K562 (cell line): Measurements from ENCODE around the gene IQCC. TPM values are rescaled to one million over a fixed set of nuclear protein-coding genes. Genes with fewer than 3 reads are reported as not detected.
A peak's percentile ranks its signal among the peaks of the same experiment; 100 is the strongest.

Experiments used
- ARNT ChIP-seq, 2 experiments: fragments of 450-650 bp; IDR thresholded peaks; 2 replicates each; pipeline ENCODE4 v1.6.1; 2016; ENCODE audit warnings: mild to moderate bottlenecking in 1 of 2
- CBX3 ChIP-seq, 2 experiments: IDR thresholded peaks; 1 replicate in 1 of 2; 2 replicates in 1 of 2; pipeline ENCODE4 v1.6.1; 2012; ENCODE audit warnings: inconsistent platforms in 2 of 2, low read length in 2 of 2, borderline replicate concordance in 1 of 2, control low read depth in 1 of 2
- CREM ChIP-seq: IDR thresholded peaks from 2 replicates; pipeline ENCODE4 v1.6.1; 2014; ENCODE audit warnings: antibody characterized with exemption, low read depth
- ETS1 ChIP-seq: conservative IDR thresholded peaks from 2 replicates; pipeline ENCODE4 v1.6.1; 2011; ENCODE audit warnings: low read depth, mild to moderate bottlenecking, low read length; ENCODE audit not compliant: control insufficient read depth
- FOXA3 ChIP-seq, 2 experiments: fragments of 450-650 bp in 1 of 2; sonication (generic) in 1 of 2; formaldehyde crosslinking; IDR thresholded peaks in 1 of 2; conservative IDR thresholded peaks in 1 of 2; 2 replicates each; pipeline versions ENCODE4 v1.4.0 to v1.8.0; 2020 to 2022; ENCODE audit warnings: mild to moderate bottlenecking in 2 of 2, missing genetic modification reagents in 1 of 2
- FOXK2 ChIP-seq, 2 experiments: fragments of 450-650 bp; IDR thresholded peaks in 1 of 2; conservative IDR thresholded peaks in 1 of 2; 2 replicates each; pipeline ENCODE4 v1.6.1; 2016; ENCODE audit warnings: low read depth in 2 of 2, mild to moderate bottlenecking in 1 of 2
- LARP7 ChIP-seq: fragments of 450-650 bp; IDR thresholded peaks from 2 replicates; pipeline ENCODE4 v1.6.1; 2016
- NEUROD1 ChIP-seq: fragments of 150-350 bp; IDR thresholded peaks from 2 replicates; pipeline ENCODE4 v1.6.1; 2014; ENCODE audit warnings: borderline replicate concordance, low read length, low read depth; ENCODE audit not compliant: partially characterized antibody
- SPI1 ChIP-seq: IDR thresholded peaks from 2 replicates; pipeline ENCODE4 v1.6.1; 2011; ENCODE audit warnings: low read depth, low read length, control low read depth, borderline replicate concordance
- TOE1 ChIP-seq, 2 experiments: fragments of 450-650 bp in 1 of 2; sonication (generic) in 1 of 2; formaldehyde crosslinking in 1 of 2; IDR thresholded peaks; 2 replicates each; pipeline versions ENCODE4 v1.7.1 to v1.8.0; 2016 to 2022; ENCODE audit warnings: borderline replicate concordance in 2 of 2, mild to moderate bottlenecking in 2 of 2, antibody characterized with exemption in 1 of 2, inconsistent platforms in 1 of 2, low read depth in 1 of 2, missing genetic modification reagents in 1 of 2, moderate library complexity in 1 of 2
- polyA plus RNA-seq, 8 experiments: library from polyadenylated mRNA; depleted of rRNA in 4 of 8; stranded (reverse) in 5 of 8; unstranded in 3 of 8; fragments of >200 nt; fragmentation: Nextera tagmentation in 2 of 8; fragmentation: Illumina TruSeq in 1 of 8; extraction: Ambion mirVana in 2 of 8; extraction: Trizol in 1 of 8; gene quantifications; 2 replicates each; pipeline versions ENCODE4 v1.2.1 to v1.2.3, GENCODE V29; 2011 to 2014; ENCODE audit warnings: inconsistent platforms in 1 of 8, missing spikeins in 1 of 8
- total RNA-seq, 7 experiments: library from RNA; depleted of rRNA in 6 of 7; stranded (reverse); fragments of >200 nt in 6 of 7; fragmentation: Illumina TruSeq in 2 of 7; extraction: Trizol in 2 of 7; gene quantifications; 2 replicates each; pipeline versions ENCODE4 v1.2.1 to v1.2.3, GENCODE V29; 2011 to 2021; ENCODE audit warnings: low replicate concordance in 1 of 7
- TF ChIP-seq, protein P1 (sequence below), 2 experiments: fragments of 450-650 bp; IDR thresholded peaks; 2 replicates each; pipeline ENCODE4 v1.6.1; 2018; ENCODE audit warnings: mild to moderate bottlenecking in 2 of 2, low read depth in 1 of 2; ENCODE audit not compliant: partially characterized antibody in 2 of 2
- TF ChIP-seq, protein P2 (sequence below): fragments of 450-650 bp; IDR thresholded peaks from 2 replicates; pipeline ENCODE4 v1.6.1; 2016; ENCODE audit warnings: borderline replicate concordance

Gene IQCC
- total and polyA plus RNA-seq, 9 of the 15 experiments (the other 6 are each of a cell fraction or from before 2014, with no cell fraction given) = 8.1 to 16.5 (median 10.7) TPM

DNA sequence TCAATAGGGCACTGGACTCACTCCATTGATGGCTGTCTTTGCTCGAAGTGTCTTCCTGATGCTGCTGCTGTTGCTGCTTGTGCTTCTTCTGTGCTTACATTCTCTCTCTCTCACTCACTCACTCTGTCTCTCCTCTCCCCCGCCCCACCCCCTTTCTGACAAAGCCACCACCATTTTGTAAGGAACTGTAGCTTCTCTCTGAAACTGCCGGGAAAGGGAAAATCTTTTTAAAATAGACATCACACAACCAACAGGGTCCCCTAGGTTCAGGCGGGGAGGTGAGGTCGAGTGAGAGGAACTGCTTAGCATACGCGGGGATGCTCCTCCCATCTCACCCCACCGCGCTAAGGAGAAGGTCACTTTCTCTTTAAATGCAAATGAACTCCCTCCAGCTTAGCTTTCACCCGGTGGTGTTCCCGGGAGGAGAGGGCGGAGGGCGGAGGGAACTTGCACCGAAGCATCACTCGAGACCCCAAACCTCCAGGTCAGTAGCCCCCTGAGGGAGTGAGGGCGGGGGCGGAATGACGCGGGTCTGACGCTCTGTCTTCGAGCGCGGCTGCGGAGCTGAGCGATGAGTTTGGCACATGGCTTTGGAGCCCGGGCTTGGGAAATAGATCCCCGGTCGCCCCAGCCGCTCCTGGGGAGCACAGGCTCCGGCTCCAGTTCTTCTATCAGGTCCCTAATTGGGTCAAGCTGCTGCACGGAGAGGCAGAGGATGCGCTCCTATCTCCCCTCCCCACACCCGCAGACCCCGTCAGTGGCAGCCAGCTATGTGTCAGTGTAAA, 5.1 kb upstream of the IQCC start, which contains the start of gene CCDC28B (continued):
- peak in 1 of 2 experiments; percentile 83; a peak in 1 of 4 replicates for TF ChIP-seq FOXA3 (CRISPR knock-in tag; conservative IDR thresholded peaks at IDR 0.05 in 1 of 2, IDR thresholded peaks at IDR 0.05 in 1 of 2)
- peak; percentile 35 to 50; a peak in 3 of 4 replicates for TF ChIP-seq FOXK2 (conservative IDR thresholded peaks at IDR 0.05 in 1 of 2, IDR thresholded peaks at IDR 0.05 in 1 of 2; ENCODE audit: low read depth in 2 of 2)
- peak; percentile 76; the same call in 1 of the 2 replicates for TF ChIP-seq TOE1 (IDR thresholded peaks at IDR 0.05; ENCODE audit: borderline replicate concordance)
- TF ChIP-seq TOE1 (CRISPR knock-in tag; IDR thresholded peaks at IDR 0.05; ENCODE audit: borderline replicate concordance, low read depth) = no peak
- TF ChIP-seq, protein P1, sequence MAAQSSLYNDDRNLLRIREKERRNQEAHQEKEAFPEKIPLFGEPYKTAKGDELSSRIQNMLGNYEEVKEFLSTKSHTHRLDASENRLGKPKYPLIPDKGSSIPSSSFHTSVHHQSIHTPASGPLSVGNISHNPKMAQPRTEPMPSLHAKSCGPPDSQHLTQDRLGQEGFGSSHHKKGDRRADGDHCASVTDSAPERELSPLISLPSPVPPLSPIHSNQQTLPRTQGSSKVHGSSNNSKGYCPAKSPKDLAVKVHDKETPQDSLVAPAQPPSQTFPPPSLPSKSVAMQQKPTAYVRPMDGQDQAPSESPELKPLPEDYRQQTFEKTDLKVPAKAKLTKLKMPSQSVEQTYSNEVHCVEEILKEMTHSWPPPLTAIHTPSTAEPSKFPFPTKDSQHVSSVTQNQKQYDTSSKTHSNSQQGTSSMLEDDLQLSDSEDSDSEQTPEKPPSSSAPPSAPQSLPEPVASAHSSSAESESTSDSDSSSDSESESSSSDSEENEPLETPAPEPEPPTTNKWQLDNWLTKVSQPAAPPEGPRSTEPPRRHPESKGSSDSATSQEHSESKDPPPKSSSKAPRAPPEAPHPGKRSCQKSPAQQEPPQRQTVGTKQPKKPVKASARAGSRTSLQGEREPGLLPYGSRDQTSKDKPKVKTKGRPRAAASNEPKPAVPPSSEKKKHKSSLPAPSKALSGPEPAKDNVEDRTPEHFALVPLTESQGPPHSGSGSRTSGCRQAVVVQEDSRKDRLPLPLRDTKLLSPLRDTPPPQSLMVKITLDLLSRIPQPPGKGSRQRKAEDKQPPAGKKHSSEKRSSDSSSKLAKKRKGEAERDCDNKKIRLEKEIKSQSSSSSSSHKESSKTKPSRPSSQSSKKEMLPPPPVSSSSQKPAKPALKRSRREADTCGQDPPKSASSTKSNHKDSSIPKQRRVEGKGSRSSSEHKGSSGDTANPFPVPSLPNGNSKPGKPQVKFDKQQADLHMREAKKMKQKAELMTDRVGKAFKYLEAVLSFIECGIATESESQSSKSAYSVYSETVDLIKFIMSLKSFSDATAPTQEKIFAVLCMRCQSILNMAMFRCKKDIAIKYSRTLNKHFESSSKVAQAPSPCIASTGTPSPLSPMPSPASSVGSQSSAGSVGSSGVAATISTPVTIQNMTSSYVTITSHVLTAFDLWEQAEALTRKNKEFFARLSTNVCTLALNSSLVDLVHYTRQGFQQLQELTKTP (IDR thresholded peaks at IDR 0.05; ENCODE audit: low read depth in 1 of 2, partially characterized antibody in 2 of 2) = peak; percentile 34 to 37
- TF ChIP-seq SPI1 = peak; percentile 78
- TF ChIP-seq NEUROD1 = peak; percentile 16
- TF ChIP-seq ARNT (IDR thresholded peaks at IDR 0.05) = peak in 1 of 2 experiments; percentile 57; a peak in 1 of 4 replicates
- no peak for TF ChIP-seq LARP7
- TF ChIP-seq, protein P2, sequence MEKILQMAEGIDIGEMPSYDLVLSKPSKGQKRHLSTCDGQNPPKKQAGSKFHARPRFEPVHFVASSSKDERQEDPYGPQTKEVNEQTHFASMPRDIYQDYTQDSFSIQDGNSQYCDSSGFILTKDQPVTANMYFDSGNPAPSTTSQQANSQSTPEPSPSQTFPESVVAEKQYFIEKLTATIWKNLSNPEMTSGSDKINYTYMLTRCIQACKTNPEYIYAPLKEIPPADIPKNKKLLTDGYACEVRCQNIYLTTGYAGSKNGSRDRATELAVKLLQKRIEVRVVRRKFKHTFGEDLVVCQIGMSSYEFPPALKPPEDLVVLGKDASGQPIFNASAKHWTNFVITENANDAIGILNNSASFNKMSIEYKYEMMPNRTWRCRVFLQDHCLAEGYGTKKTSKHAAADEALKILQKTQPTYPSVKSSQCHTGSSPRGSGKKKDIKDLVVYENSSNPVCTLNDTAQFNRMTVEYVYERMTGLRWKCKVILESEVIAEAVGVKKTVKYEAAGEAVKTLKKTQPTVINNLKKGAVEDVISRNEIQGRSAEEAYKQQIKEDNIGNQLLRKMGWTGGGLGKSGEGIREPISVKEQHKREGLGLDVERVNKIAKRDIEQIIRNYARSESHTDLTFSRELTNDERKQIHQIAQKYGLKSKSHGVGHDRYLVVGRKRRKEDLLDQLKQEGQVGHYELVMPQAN = peak; percentile 60
- peak; percentile 43; the same call in 1 of the 2 replicates for TF ChIP-seq ETS1
- peak; percentile 88 for TF ChIP-seq CREM
- peak in 1 of 2 experiments; percentile 65; a peak in 1 of 3 replicates for TF ChIP-seq CBX3 (IDR thresholded peaks at IDR 0.05; ENCODE audit: borderline replicate concordance in 1 of 2, low read length in 2 of 2)
